GM12801 (cell line): ENCODE measurements around the gene ALPK3.

Experiments used
- TF ChIP-seq, protein P1 (sequence below): IDR thresholded peaks from one replicate; pipeline ENCODE4 v1.5.1; 2011; ENCODE audit warnings: control low read depth; ENCODE audit not compliant: insufficient read length; ENCODE audit errors: extremely low read depth

ALPK3 gene

DNA sequence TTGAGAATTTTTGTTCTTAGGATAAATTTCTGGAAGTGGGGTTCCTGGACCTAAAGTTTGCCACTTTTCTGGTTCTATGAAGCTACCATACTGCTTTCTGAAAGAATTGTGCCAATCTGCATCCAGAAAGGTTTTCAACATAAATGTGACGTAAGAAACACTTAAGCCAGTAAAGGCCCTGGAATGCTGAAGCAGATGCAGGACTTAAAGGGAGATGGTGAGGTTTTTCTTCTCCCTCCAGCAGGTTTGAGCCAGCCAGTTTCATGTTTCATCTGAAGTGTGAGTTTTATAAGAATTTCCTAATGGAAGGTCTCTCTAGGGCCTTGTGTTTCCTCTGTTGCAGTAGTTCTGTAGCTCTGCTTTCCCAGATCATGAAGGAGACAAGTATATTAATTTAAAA lies 35.7 kb upstream of the ALPK3 start:
- TF ChIP-seq, protein P1, sequence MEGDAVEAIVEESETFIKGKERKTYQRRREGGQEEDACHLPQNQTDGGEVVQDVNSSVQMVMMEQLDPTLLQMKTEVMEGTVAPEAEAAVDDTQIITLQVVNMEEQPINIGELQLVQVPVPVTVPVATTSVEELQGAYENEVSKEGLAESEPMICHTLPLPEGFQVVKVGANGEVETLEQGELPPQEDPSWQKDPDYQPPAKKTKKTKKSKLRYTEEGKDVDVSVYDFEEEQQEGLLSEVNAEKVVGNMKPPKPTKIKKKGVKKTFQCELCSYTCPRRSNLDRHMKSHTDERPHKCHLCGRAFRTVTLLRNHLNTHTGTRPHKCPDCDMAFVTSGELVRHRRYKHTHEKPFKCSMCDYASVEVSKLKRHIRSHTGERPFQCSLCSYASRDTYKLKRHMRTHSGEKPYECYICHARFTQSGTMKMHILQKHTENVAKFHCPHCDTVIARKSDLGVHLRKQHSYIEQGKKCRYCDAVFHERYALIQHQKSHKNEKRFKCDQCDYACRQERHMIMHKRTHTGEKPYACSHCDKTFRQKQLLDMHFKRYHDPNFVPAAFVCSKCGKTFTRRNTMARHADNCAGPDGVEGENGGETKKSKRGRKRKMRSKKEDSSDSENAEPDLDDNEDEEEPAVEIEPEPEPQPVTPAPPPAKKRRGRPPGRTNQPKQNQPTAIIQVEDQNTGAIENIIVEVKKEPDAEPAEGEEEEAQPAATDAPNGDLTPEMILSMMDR, result no peak

DNA sequence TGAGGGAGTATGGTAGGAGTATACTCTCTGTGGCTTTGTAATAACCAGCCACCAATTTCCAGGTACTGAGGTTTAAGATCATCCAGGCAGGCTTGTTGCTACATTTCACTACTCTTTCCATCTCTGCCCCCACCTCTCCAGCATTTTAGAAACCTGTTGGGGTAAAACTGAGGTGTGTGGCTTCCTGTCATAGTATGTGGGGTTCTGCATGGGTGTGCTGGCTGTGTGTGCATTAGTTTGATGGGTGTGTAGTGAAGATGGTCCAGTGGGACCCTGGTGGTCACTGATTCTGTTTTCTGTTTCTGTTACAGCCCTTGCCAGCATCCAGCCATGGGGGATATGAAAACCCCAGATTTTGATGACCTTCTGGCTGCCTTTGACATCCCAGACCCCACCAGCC lies 34.8 kb upstream of the ALPK3 start:
- TF ChIP-seq, protein P1, result no peak

DNA sequence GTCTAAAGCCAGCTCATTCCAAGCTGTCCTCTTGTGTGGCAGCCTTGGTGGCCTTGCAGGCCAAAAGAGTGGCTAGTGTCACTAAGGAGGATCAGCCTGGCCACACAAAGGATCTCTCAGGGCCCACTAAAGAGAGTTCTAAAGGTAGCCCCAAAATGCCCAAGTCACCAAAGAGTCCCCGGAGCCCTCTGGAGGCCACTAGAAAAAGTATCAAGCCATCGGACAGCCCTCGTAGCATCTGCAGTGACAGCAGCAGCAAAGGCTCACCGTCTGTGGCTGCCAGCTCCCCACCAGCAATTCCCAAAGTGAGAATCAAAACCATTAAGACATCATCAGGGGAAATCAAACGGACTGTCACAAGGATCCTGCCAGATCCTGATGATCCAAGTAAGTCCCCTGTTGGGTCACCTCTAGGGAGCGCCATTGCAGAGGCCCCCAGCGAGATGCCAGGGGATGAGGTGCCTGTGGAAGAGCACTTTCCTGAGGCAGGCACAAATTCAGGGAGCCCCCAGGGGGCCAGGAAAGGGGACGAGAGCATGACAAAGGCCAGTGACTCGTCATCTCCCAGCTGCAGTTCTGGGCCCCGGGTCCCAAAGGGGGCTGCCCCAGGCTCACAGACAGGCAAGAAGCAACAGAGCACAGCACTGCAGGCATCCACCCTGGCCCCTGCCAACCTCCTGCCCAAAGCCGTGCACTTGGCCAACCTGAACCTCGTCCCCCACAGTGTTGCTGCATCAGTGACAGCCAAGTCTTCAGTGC lies 33.5 kb upstream of the ALPK3 start:
- TF ChIP-seq, protein P1, result no peak

DNA sequence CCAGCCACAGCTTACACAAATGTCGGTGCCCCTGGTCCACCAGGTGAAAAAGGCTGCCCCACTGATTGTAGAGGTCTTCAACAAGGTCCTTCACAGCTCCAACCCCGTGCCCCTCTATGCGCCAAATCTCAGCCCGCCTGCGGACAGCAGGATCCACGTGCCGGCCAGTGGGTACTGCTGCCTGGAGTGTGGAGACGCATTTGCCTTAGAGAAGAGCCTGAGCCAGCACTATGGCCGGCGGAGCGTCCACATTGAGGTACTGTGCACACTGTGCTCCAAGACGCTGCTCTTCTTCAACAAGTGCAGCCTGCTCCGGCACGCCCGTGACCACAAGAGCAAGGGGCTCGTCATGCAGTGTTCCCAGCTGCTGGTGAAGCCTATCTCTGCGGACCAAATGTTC lies 32.9 kb upstream of the ALPK3 start:
- TF ChIP-seq, protein P1, result no peak

DNA sequence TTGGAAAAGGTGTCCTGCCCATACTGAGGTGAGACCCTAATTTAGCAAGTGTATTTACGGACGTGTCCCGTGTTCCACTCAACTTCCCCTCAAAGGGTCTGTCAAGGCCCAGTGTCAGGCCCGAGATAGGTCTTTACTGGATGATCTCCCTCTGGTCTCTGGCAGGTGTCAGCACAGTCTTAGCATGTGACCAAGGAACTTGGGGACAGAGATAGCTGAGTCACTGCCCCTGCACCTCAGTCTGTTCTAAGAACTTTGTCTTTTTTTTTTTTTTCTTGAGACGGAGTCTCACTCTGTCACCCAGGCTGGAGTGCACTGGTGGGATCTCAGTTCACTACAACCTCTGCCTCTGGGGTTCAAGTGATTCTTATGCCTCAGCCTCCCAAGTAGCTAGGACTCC lies 32.1 kb upstream of the ALPK3 start:
- TF ChIP-seq, protein P1, result no peak

DNA sequence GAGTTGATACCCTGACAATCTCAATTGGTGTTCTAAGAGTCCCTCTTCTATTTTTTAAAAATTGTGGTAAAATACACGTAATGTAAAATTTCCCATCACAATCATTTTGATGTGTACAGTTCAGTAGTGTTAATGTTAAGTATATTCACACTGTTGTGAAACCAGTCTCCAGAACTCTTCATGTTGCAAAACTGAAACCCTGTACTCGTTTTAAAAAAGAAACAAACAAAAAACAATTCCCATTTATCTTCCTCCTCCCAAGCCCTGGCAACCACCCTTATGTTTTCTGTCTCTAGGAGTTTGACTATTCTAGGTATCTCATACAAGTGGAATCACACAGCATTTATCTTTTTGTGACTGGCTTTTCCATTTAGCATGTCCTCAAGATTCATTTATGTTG lies 28.7 kb upstream of the ALPK3 start:
- TF ChIP-seq, protein P1, result no peak

DNA sequence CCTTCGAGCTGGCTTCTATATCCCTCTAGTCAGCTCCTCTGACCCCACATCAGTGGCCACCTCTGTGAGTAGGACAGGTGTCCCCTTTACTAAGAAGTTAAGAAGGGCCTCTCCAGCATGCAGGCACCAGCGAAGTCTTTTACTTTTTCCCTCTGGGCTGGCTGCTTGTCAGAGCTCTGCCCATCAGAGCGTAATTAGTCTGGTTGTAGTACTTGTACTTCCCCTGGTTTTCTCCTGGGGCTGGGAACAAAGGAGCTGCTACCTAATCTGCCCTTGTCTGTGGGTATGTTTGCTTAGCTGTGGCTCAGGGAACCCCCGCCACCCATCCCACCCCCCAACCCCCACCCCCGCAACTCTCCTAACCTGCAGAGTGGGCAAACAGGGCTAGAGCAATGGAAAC lies 27.4 kb upstream of the ALPK3 start:
- TF ChIP-seq, protein P1, result no peak
